HEK293 (cell line): ENCODE data around the gene PIP4K2B.

Experiments
- CTCF ChIA-PET: fragments of 350-600 bp; formaldehyde crosslinking; extraction: SDS; loops from one replicate; lab custom pipeline; 2021; ENCODE audit warnings: antibody characterized with exemption; lab: Yijun Ruan, JAX
- POLR2A ChIA-PET: fragments of 300-600 bp; formaldehyde crosslinking; extraction: SDS; loops from one replicate; lab custom pipeline; 2020; ENCODE audit warnings: antibody characterized with exemption, inconsistent platforms; lab: Yijun Ruan, JAX
- H3K27ac ChIP-seq: fragments of 200-500 bp; sonication (Bioruptor generic); 2 replicates; pipeline ENCODE4 v1.5.1; 2014; ENCODE audit warnings: low read depth, low read length, control low read depth, inconsistent platforms; ENCODE audit errors: extremely low read depth
- H3K36me3 ChIP-seq, 2 experiments: fragments of 200-500 bp in 1 of 2; sonication (Bioruptor generic) in 1 of 2; 1 replicate in 1 of 2; 2 replicates in 1 of 2; pipeline ENCODE4 v1.5.1; 2014 to 2017; ENCODE audit warnings: inconsistent platforms in 2 of 2, low read length in 2 of 2; ENCODE audit not compliant: control insufficient read depth in 2 of 2, insufficient read depth in 1 of 2
- H3K4me1 ChIP-seq: fragments of 200-500 bp; sonication (Bioruptor generic); 2 replicates; pipeline ENCODE4 v1.5.1; 2014; ENCODE audit warnings: mild to moderate bottlenecking, low read length, inconsistent platforms; ENCODE audit not compliant: control insufficient read depth, insufficient read depth
- H3K4me3 ChIP-seq: 2 replicates; pipeline ENCODE4 v1.5.1; 2011; ENCODE audit warnings: low read depth, mild to moderate bottlenecking, control low read depth, low read length, moderate library complexity
- H3K9me3 ChIP-seq: fragments of 200-500 bp; sonication (Bioruptor generic); 2 replicates; pipeline ENCODE4 v1.5.1; 2014; ENCODE audit warnings: low read depth, low read length, inconsistent platforms; ENCODE audit not compliant: control insufficient read depth, insufficient read depth
- KLF10 ChIP-seq: fragments of 450-650 bp; IDR thresholded peaks from 2 replicates; pipeline ENCODE4 v1.5.1; 2018; ENCODE audit warnings: missing biosample characterization, mild to moderate bottlenecking, missing genetic modification characterization
- KLF8 ChIP-seq: fragments of 450-650 bp; formaldehyde crosslinking; IDR thresholded peaks from 2 replicates; pipeline ENCODE4 v1.5.1; 2016; ENCODE audit warnings: missing biosample characterization, missing genetic modification characterization
- KLF9 ChIP-seq: fragments of 450-650 bp; formaldehyde crosslinking; IDR thresholded peaks from 2 replicates; pipeline ENCODE4 v1.5.1; 2016; ENCODE audit warnings: missing biosample characterization, missing genetic modification characterization, low read depth
- MEIS1 ChIP-seq: sonication (generic); formaldehyde crosslinking; IDR thresholded peaks from 2 replicates; pipeline ENCODE4 v1.8.1; 2022; ENCODE audit warnings: missing genetic modification reagents, mild to moderate bottlenecking, borderline replicate concordance
- REPIN1 ChIP-seq: fragments of 450-650 bp; formaldehyde crosslinking; IDR thresholded peaks from 2 replicates; pipeline ENCODE4 v1.5.1; 2017; ENCODE audit warnings: missing biosample characterization, missing genetic modification characterization, low read depth
- SALL2 ChIP-seq: fragments of 450-650 bp; formaldehyde crosslinking; IDR thresholded peaks from 2 replicates; pipeline ENCODE4 v1.5.0; 2017; ENCODE audit warnings: missing biosample characterization, mild to moderate bottlenecking, missing genetic modification characterization, borderline replicate concordance
- TRIM28 ChIP-seq: IDR thresholded peaks from 2 replicates; pipeline ENCODE4 v1.6.1; 2011; ENCODE audit warnings: low read length, control low read depth, borderline replicate concordance
- YY1 ChIP-seq: fragments of 450-650 bp; formaldehyde crosslinking; IDR thresholded peaks from 2 replicates; pipeline ENCODE4 v1.5.1; 2018; ENCODE audit warnings: missing biosample characterization, missing genetic modification characterization
- ZBTB20 ChIP-seq: fragments of 450-650 bp; formaldehyde crosslinking; IDR thresholded peaks from 2 replicates; pipeline ENCODE4 v1.5.1; 2016; ENCODE audit warnings: missing biosample characterization, missing genetic modification characterization
- ZBTB48 ChIP-seq: fragments of 450-650 bp; formaldehyde crosslinking; IDR thresholded peaks from 2 replicates; pipeline ENCODE4 v1.5.1; 2016; ENCODE audit warnings: missing biosample characterization, missing genetic modification characterization
- ZBTB8A ChIP-seq: fragments of 450-650 bp; formaldehyde crosslinking; IDR thresholded peaks from 2 replicates; pipeline ENCODE4 v1.5.1; 2016; ENCODE audit warnings: missing biosample characterization, missing genetic modification characterization
- ZFP41 ChIP-seq: fragments of 450-650 bp; formaldehyde crosslinking; IDR thresholded peaks from 2 replicates; pipeline ENCODE4 v1.5.1; 2016; ENCODE audit warnings: missing biosample characterization, missing genetic modification characterization, borderline replicate concordance
- ZNF133 ChIP-seq: fragments of 450-650 bp; formaldehyde crosslinking; IDR thresholded peaks from 2 replicates; pipeline ENCODE4 v1.5.1; 2016; ENCODE audit warnings: missing biosample characterization, missing genetic modification characterization
- ZNF138 ChIP-seq: fragments of 450-650 bp; formaldehyde crosslinking; IDR thresholded peaks from 2 replicates; pipeline ENCODE4 v1.5.1; 2016; ENCODE audit warnings: missing biosample characterization, missing genetic modification characterization, borderline replicate concordance
- ZNF16 ChIP-seq: fragments of 450-650 bp; formaldehyde crosslinking; IDR thresholded peaks from 2 replicates; pipeline ENCODE4 v1.5.1; 2016; ENCODE audit warnings: low read depth, missing biosample characterization, missing genetic modification characterization
- ZNF174 ChIP-seq: fragments of 450-650 bp; formaldehyde crosslinking; IDR thresholded peaks from 2 replicates; pipeline ENCODE4 v1.5.0; 2017; ENCODE audit warnings: missing biosample characterization, mild to moderate bottlenecking, missing genetic modification characterization
- ZNF175 ChIP-seq: fragments of 450-650 bp; formaldehyde crosslinking; IDR thresholded peaks from 2 replicates; pipeline ENCODE4 v1.5.1; 2016; ENCODE audit warnings: missing biosample characterization, missing genetic modification characterization
- ZNF184 ChIP-seq: fragments of 450-650 bp; IDR thresholded peaks from 2 replicates; pipeline ENCODE4 v1.5.1; 2018; ENCODE audit warnings: missing biosample characterization, mild to moderate bottlenecking, missing genetic modification characterization
- ZNF19 ChIP-seq: fragments of 450-650 bp; formaldehyde crosslinking; IDR thresholded peaks from 2 replicates; pipeline ENCODE4; 2016; ENCODE audit warnings: missing biosample characterization, missing genetic modification characterization, low read depth
- ZNF274 ChIP-seq, 2 experiments: fragments of 200-500 bp in 1 of 2; fragments of 450-650 bp in 1 of 2; sonication (Bioruptor generic) in 1 of 2; formaldehyde crosslinking in 1 of 2; IDR thresholded peaks; 2 replicates each; pipeline versions ENCODE4 v1.5.1 to v1.6.1; 2014 to 2016; ENCODE audit warnings: borderline replicate concordance in 1 of 2, inconsistent platforms in 1 of 2, low read length in 1 of 2, missing biosample characterization in 1 of 2, missing genetic modification characterization in 1 of 2
- ZNF341 ChIP-seq: fragments of 450-650 bp; formaldehyde crosslinking; IDR thresholded peaks from 2 replicates; pipeline ENCODE4; 2016; ENCODE audit warnings: low read depth, missing biosample characterization, missing genetic modification characterization
- ZNF354C ChIP-seq: fragments of 450-650 bp; formaldehyde crosslinking; IDR thresholded peaks from 2 replicates; pipeline ENCODE4 v1.5.1; 2016; ENCODE audit warnings: missing biosample characterization, missing genetic modification characterization, low read depth, borderline replicate concordance
- ZNF394 ChIP-seq: fragments of 450-650 bp; formaldehyde crosslinking; IDR thresholded peaks from 2 replicates; pipeline ENCODE4 v1.5.1; 2016; ENCODE audit warnings: missing biosample characterization, missing genetic modification characterization, mild to moderate bottlenecking, moderate library complexity, borderline replicate concordance
- ZNF404 ChIP-seq: fragments of 450-650 bp; formaldehyde crosslinking; IDR thresholded peaks from 2 replicates; pipeline ENCODE4 v1.5.1; 2017; ENCODE audit warnings: missing biosample characterization, missing genetic modification characterization
- ZNF561 ChIP-seq: fragments of 450-650 bp; IDR thresholded peaks from 2 replicates; pipeline ENCODE4 v1.5.1; 2018; ENCODE audit warnings: missing biosample characterization, missing genetic modification characterization, borderline replicate concordance
- ZNF660 ChIP-seq: fragments of 450-650 bp; IDR thresholded peaks from 2 replicates; pipeline ENCODE4 v1.5.1; 2018; ENCODE audit warnings: missing biosample characterization, mild to moderate bottlenecking, missing genetic modification characterization
- ZNF791 ChIP-seq: fragments of 450-650 bp; formaldehyde crosslinking; IDR thresholded peaks from 2 replicates; pipeline ENCODE4 v1.5.1; 2016; ENCODE audit warnings: missing biosample characterization, missing genetic modification characterization
- TF ChIP-seq, protein P1 (sequence below): fragments of 450-650 bp; formaldehyde crosslinking; IDR thresholded peaks from 2 replicates; pipeline ENCODE4 v1.5.1; 2016; ENCODE audit warnings: missing biosample characterization, missing genetic modification characterization
- TF ChIP-seq, protein P2 (sequence below): fragments of 450-650 bp; formaldehyde crosslinking; conservative IDR thresholded peaks from 2 replicates; pipeline ENCODE4 v1.5.1; 2016; ENCODE audit warnings: low read depth, missing biosample characterization, missing genetic modification characterization
- TF ChIP-seq, protein P3 (sequence below): fragments of 450-650 bp; formaldehyde crosslinking; IDR thresholded peaks from 2 replicates; pipeline ENCODE4 v1.5.1; 2016; ENCODE audit warnings: missing biosample characterization, missing genetic modification characterization

The PIP4K2B gene

DNA sequence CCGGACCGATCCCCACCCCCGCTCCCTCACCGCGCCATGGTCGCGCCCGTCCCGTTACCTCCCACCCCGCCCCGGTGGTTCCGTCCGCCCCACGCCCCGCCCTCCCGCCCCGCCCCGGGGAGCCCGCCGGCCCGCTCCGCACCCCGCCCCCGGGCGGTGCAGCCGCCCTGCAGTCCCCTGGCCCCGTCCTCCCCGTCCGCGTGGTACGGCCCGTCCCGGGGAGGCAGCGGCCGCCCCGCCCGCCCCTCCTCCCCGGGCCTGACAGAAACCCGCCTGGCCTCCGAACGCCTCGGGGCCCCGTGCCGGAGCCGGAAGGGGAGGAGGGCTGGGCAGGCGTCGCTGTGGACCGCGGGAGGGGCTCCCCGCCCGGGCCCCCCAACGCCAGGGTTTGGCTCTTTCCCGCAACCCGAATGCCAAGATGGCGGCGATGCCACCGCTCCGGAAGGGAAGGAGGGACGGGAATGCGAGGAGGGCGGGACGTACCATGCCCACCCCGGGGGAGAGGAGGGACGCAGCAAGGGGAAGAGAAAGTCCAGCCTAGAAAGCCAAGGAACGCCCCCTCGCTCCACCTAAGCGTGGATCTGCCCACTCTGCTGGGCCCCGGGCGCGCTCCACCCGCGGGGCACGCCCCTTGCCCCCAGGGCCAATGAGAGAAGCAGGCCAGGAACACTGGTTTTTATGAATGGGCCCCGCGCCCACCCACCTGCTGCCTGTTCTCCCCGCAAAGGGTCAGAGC lies at the start of gene PIP4K2B:
TSS of gene PIP4K2B (minus strand) at position 56 of the 736 bp plus-strand sequence. CDS start 132 bp downstream, outside the sequence.
- ChIA-PET POLR2A (interaction anchor here (0.9 to 1.9 kb wide), 8 partner anchors 11 to 70 kb away, joined by 3 to 8 read pairs (median 4); partner anchors contain the start of genes LASP1 and RPL23), CTCF (interaction anchor here (0.6 to 1.6 kb wide), 3 partner anchors 38 to 354 kb away, joined by 3 to 5 read pairs (median 3); no protein-coding TSS in a partner anchor)
- H3K36me3 ChIP-seq, result peaks cover 40 to 65% of the 10 kb centered on the region in 2 experiments
- H3K9me3 ChIP-seq, result no peaks in the 10 kb centered on the region
- peak within 1 kb of the TSS; percentile 83 for H3K4me3 ChIP-seq
- H3K4me1 ChIP-seq, result peaks cover 17% of the 10 kb centered on the region
- H3K27ac ChIP-seq, result peak within 1 kb of the TSS; percentile 99
- TF ChIP-seq ZNF354C (no peak), MEIS1 (CRISPR knock-in tag) (no peak), ZNF133 (no peak), ZNF184 (tag by site-specific recombination) (no peak), KLF10 (tag by site-specific recombination) (peak; percentile 74), ZNF561 (peak; percentile 99), ZNF404 (tag by site-specific recombination) (no peak), ZNF660 (tag by site-specific recombination) (peak; percentile 78), ZBTB8A (peak; percentile 66), KLF9 (tag by site-specific recombination) (peak; percentile 98), ZBTB20 (peak; percentile 86), KLF8 (tag by site-specific recombination) (peak; percentile 97), ZNF175 (tag by site-specific recombination) (no peak), ZNF791 (tag by site-specific recombination) (no peak), ZFP41 (tag by site-specific recombination) (no peak), ZNF341 (peak; percentile 24), ZBTB48 (tag by site-specific recombination) (peak; percentile 84), YY1 (peak; percentile 94; the same call in 1 of the 2 replicates), ZNF138 (no peak), ZNF394 (tag by site-specific recombination) (peak; percentile 54; the same call in 1 of the 2 replicates), REPIN1 (tag by site-specific recombination) (no peak), ZNF274 (IDR thresholded peaks at IDR 0.05; ENCODE audit: low read length) (no peak), ZNF274 (tag by site-specific recombination; IDR thresholded peaks at IDR 0.05; ENCODE audit: borderline replicate concordance) (no peak), ZNF174 (no peak), ZNF19 (tag by site-specific recombination) (0 out of 2 replicates have a peak, but pooled peaks have one; percentile 90), ZNF16 (no peak), TRIM28 (0 out of 2 replicates have a peak, but pooled peaks have one; percentile 40), SALL2 (tag by site-specific recombination) (0 out of 2 replicates have a peak, but pooled peaks have one; percentile 20)
- TF ChIP-seq, protein P1, sequence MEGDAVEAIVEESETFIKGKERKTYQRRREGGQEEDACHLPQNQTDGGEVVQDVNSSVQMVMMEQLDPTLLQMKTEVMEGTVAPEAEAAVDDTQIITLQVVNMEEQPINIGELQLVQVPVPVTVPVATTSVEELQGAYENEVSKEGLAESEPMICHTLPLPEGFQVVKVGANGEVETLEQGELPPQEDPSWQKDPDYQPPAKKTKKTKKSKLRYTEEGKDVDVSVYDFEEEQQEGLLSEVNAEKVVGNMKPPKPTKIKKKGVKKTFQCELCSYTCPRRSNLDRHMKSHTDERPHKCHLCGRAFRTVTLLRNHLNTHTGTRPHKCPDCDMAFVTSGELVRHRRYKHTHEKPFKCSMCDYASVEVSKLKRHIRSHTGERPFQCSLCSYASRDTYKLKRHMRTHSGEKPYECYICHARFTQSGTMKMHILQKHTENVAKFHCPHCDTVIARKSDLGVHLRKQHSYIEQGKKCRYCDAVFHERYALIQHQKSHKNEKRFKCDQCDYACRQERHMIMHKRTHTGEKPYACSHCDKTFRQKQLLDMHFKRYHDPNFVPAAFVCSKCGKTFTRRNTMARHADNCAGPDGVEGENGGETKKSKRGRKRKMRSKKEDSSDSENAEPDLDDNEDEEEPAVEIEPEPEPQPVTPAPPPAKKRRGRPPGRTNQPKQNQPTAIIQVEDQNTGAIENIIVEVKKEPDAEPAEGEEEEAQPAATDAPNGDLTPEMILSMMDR, result no peak
- TF ChIP-seq, protein P2, sequence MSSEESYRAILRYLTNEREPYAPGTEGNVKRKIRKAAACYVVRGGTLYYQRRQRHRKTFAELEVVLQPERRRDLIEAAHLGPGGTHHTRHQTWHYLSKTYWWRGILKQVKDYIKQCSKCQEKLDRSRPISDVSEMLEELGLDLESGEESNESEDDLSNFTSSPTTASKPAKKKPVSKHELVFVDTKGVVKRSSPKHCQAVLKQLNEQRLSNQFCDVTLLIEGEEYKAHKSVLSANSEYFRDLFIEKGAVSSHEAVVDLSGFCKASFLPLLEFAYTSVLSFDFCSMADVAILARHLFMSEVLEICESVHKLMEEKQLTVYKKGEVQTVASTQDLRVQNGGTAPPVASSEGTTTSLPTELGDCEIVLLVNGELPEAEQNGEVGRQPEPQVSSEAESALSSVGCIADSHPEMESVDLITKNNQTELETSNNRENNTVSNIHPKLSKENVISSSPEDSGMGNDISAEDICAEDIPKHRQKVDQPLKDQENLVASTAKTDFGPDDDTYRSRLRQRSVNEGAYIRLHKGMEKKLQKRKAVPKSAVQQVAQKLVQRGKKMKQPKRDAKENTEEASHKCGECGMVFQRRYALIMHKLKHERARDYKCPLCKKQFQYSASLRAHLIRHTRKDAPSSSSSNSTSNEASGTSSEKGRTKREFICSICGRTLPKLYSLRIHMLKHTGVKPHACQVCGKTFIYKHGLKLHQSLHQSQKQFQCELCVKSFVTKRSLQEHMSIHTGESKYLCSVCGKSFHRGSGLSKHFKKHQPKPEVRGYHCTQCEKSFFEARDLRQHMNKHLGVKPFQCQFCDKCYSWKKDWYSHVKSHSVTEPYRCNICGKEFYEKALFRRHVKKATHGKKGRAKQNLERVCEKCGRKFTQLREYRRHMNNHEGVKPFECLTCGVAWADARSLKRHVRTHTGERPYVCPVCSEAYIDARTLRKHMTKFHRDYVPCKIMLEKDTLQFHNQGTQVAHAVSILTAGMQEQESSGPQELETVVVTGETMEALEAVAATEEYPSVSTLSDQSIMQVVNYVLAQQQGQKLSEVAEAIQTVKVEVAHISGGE (tag by site-specific recombination), result peak; percentile 97
- TF ChIP-seq, protein P3, sequence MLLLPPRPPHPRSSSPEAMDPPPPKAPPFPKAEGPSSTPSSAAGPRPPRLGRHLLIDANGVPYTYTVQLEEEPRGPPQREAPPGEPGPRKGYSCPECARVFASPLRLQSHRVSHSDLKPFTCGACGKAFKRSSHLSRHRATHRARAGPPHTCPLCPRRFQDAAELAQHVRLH (tag by site-specific recombination), result peak; percentile 17; the same call in 1 of the 2 replicates
